ENCODE measurements around the gene KIF15.

The KIF15 gene

DNA sequence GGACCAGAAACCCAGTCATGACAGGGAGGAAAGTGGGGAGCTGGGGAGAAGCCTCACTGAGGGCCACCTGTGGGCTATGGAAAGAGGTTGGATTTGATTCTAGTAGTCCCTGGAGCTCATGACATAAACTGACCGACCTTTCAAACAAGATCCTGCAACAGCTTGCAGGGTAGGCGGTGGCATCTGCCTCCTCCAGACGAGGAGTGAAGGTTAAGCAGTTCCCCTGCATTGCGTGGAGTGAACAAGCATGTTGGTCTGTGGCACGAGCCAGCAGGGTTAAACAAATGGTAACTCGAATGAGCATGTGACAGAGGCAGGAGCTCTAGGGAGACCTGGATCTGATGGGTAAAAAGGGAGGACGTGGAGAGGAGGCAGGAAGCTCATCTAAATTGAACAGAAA lies 125.5 kb downstream of the KIF15 start:
- no peak overlapping the region for H3K4me3 ChIP-seq (ENCODE audit: control insufficient read depth, low read depth, low read length)
- DNase-seq (ENCODE audit: low read depth), result no peak
- TF ChIP-seq CTCF (IDR thresholded peaks at IDR 0.05; ENCODE audit: control insufficient read depth, insufficient read depth, low read depth, low read length, missing control alignments), result no peak

GRCh38 chr3:44890258-44890657 lies 128.7 kb downstream of the KIF15 start:
- H3K4me3 ChIP-seq (ENCODE audit: control insufficient read depth, low read depth, low read length), result no peak overlapping the region
- DNase-seq (ENCODE audit: low read depth), result no peak
- no peak for TF ChIP-seq CTCF (IDR thresholded peaks at IDR 0.05; ENCODE audit: control insufficient read depth, insufficient read depth, low read depth, low read length, missing control alignments)

GRCh38 chr3:44890852-44891251 lies 129.3 kb downstream of the KIF15 start:
- no peak for DNase-seq (ENCODE audit: low read depth)
- H3K4me3 ChIP-seq (ENCODE audit: control insufficient read depth, low read depth, low read length), result no peak overlapping the region
- no peak for TF ChIP-seq CTCF (IDR thresholded peaks at IDR 0.05; ENCODE audit: control insufficient read depth, insufficient read depth, low read depth, low read length, missing control alignments)

GRCh38 chr3:44892689-44893088 lies 131.1 kb downstream of the KIF15 start:
- no peak for TF ChIP-seq CTCF (IDR thresholded peaks at IDR 0.05; ENCODE audit: control insufficient read depth, insufficient read depth, low read depth, low read length, missing control alignments)
- no peak overlapping the region for H3K4me3 ChIP-seq (ENCODE audit: control insufficient read depth, low read depth, low read length)
- DNase-seq (ENCODE audit: low read depth), result no peak

DNA sequence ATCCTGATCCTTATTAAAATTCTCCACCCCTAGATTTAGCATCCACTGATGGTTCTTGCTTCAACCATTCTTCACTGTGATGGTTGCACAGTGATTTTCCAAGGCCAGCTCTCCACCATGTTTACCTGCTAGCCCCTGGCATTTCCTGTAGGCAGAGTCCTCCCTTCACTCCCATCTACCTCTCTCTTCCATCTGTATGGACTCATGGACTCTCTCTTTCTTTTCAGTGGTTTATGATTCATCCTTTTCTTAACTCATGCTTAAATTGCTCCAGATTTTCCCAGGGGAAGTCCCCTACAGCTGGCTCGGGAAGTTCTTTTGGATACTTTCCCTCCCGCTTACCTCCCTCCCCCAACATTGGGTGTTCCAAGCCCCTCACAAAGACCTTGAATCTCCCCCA lies 131.5 kb downstream of the KIF15 start:
- H3K4me3 ChIP-seq (ENCODE audit: control insufficient read depth, low read depth, low read length), result no peak overlapping the region
- TF ChIP-seq CTCF (IDR thresholded peaks at IDR 0.05; ENCODE audit: control insufficient read depth, insufficient read depth, low read depth, low read length, missing control alignments), result no peak
- DNase-seq (ENCODE audit: low read depth), result peak; percentile 10

DNA sequence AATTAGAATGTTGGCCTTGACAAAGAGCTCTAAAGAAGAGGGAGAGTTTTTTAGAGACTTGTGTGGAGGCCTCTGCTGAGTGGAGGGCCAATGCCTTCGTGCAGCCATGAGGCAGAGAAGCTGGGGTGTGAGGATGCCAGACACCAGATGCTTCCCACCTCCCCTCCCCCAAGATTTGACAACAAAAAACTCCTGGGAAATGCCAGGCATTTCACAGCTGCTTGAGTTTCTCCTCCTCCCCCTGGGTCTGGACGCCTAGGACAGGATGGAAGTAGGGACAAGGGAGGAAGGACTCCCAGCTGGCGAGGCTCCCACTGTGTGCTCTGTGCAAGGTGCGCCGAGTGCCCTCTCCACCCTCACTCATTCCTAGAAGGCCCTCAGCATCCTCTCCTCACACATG lies 132.9 kb downstream of the KIF15 start:
- H3K4me3 ChIP-seq (ENCODE audit: control insufficient read depth, low read depth, low read length), result no peak overlapping the region
- no peak for TF ChIP-seq CTCF (IDR thresholded peaks at IDR 0.05; ENCODE audit: control insufficient read depth, insufficient read depth, low read depth, low read length, missing control alignments)
- DNase-seq (ENCODE audit: low read depth), result no peak

DNA sequence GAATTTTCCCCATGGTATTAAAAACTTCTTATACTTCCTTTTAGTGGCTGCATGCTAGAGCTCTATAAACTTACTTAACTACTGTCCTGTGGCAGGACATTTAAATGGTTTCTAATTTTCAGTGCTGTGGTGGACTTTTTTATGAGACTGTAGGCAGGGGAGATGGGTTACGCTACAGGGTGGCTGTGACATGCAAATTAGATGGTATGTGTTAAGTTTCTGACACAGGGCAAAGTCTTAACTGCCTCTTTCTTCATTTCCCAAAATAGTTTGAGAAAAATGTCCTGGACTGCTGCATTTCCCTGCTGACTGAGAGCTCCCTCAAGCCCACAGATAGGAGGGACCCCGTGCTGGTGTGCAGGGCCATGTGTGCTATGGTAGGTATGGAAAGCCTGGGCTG lies 134.8 kb downstream of the KIF15 start:
- no peak for TF ChIP-seq CTCF (IDR thresholded peaks at IDR 0.05; ENCODE audit: control insufficient read depth, insufficient read depth, low read depth, low read length, missing control alignments)
- no peak for DNase-seq (ENCODE audit: low read depth)
- no peak overlapping the region for H3K4me3 ChIP-seq (ENCODE audit: control insufficient read depth, low read depth, low read length)
